GM18861 (cell line): Measurements from ENCODE around the gene FAM110A.
"Not testable (repeated sequence)": the region's sequence is repeated elsewhere in the genome, so short reads cannot be mapped to it uniquely, and the experiment has no call there.

Source experiments
- ATAC-seq: cut with Tn5 transposase; IDR thresholded peaks from one replicate; pipeline ENCODE4 v1.9.1; 2021; ENCODE audit not compliant: unreplicated experiment

The FAM110A gene

GRCh38 chr20:822651-823573 is 10.6 kb upstream of the FAM110A start:
- no peak for ATAC-seq

DNA sequence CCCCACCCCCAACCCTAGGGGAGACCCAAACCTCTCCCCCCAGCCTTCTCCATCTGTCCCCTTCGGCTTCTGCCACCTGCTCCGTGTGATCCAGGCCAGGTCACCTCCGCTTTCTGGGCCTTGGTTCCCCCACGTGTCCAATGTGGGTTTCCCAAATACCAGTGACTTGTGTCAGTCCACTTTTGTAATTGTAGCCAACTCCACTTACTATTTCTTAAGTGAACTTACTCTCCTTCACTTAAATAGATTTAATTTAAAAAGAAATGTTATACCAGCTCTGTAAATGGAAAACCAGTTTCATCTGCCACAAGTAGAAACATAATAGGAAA is 10.0 kb upstream of the FAM110A start:
- no peak for ATAC-seq

DNA sequence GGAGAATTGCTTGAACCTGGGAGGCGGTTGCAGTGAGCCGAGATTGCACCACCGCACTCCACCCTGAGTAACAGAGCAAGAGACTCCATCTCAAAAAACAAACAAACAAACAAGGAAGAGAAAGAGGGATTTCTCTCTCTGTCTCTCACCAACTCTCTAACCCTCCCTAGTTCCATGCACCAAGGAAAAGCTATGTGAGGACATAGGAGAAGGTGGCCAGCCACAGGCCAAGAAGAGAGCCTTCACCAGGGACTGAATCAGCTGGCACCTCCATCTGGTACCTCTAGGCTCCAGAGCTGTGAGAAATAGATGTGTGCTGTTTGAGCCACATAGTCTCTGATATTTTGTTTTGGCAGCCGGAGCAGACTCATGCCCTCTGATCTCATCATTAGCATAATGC is 9.0 kb upstream of the FAM110A start:
- ATAC-seq, result no peak

DNA sequence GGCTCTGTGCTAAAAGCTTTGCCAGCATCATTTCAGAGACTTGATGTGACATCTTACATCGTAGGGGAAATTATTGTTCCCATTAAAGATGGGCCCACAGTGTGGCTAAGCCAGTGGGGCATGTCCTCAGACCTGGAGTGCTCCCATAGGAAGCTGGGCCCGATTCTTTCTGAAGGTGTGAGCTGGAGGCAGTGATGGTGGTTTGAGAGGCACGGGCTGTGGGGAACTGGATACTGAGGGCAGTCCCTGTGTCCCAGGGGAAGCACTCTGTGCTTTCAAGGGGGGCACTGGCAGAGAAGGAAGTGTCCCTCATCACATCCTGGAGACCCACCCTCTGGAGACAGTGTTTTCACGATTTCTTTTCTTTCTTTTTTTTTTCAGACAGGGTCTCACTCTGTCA is 8.6 kb upstream of the FAM110A start:
- ATAC-seq, result no peak

DNA sequence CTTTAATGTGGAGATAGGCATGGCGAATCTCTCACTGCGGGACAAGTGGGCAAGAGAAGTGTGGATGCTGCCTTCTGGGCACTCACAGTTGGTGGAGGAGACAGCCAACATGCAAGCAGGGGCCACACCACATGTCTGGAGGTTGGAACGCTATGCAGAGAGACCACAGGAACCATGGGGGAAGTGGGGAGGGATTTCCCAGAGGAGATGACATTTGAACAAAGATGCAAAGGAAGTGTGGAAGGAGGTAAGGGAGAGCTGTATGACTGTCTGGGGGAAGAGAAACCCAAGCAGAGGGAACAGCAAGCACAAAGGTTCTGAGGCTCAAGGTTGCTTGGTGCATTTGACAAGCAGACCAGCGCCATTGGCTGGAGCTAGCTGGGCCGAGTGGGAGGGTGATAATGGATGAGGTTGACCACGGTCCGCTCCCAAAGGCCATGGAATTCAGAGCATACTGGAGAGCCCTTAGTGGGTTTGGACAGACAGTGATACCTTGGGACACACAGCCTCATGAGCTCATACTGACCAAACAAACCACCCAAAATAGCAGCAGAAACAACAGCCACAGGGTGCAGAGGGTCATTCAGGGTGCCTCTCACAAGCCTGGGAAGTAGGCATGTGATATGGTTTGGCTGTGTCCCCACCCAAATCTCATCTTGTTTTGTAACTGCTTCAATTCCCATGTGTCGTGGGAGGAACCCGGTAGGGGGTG is 7.6 kb upstream of the FAM110A start:
- ATAC-seq, result no peak

DNA sequence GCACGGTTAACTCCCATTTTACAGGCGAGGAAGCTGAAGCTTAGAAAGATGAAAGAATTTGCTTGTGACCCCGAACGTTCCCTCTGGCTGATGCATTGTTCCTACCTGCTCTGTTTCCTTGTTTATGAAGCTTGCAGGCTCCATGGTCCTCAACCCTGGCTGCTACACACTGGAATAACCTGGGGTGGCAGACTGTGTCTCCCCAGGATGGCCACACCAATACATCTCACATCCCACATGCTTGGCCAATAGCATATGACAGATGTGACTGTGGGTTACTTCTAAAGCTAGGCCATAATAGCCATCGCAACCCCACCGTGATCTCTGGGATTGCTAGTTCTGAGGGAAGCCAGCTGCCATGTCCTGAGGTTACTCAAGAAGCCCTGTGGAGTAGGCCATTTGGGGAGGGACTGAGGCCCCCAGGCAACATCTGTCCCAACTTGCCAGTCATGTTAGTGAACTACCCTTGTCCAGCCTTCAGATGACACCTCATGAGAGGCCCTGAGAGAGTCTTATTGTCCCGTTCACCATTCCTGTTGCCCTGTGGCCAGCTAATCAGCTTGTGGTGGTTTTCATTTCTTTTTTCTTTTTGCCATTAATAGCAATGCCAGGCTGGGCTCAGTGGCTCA is 6.7 kb upstream of the FAM110A start:
- ATAC-seq, result no peak

DNA sequence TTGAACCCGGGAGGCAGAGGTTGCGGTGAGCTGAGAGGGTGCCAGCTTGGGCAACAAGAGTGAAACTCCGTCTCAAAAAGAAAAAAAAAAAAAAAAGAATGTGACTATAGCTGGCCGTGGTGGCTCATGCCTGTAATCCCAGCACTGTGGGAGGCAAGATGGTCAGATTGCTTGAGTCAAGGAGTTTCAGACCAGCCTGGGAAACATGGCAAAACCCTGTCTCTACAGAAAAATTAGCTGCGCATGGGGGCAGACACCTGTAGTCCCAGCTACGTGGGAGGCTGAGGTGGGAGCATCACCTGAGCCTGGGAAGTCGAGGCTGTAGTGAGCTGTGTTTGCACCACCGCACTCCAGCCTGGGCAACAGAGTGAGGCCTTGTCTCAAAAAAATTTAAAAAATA is 5.5 kb upstream of the FAM110A start:
- ATAC-seq, result not testable (repeated sequence)

- no peak for ATAC-seq
Measured at GRCh38 chr20:828987-829386, 4.5 kb upstream of the FAM110A start.

GRCh38 chr20:829551-829950 is 4.0 kb upstream of the FAM110A start:
- no peak for ATAC-seq

DNA sequence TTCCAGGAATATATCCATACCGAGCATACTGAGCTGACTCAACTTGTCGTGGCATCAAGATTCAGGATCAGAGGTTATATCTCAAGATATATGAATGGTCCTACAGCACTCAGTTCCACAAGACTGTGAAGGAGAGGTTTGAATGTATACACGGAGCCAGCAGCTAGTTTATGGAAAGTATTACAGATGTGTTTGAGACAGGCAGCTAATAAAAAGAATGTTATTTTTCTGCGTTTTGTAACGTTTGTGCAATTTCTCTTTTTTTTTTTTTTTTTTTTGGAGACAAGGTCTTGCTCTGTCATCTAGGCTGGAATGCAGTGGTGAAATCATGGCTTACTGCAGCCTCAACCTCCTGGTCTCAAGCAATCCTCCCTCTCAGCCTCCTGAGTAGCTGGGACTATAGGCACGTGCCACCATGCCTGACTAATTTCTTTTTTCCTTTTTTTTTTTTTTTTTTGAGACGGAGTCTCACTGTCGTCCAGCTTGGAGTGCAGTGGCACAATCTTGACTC is 3.4 kb upstream of the FAM110A start:
- ATAC-seq, result no peak

DNA sequence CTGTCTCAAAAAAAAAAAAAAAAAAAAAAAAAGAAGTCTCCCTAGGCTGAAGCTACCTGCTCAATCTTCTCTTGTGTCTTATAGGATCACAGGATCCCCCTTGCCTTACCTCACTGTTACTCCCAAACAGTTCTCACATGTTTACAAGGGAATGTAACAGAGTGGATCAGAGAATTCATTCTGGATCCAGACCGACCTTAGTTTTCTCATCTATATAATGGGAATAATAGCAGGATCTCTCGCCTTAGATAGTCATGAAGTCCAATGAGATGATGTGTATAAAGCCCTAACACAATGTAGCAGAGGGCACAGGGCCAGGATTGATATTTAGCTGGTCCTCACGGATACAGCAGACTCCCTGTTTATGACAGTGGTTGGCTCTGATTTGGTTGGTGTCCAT is 2.3 kb upstream of the FAM110A start:
- ATAC-seq, result no peak

- no peak for ATAC-seq
Measured at GRCh38 chr20:831956-832355, 1.6 kb upstream of the FAM110A start.

- ATAC-seq, result no peak
Measured at GRCh38 chr20:833121-833449, 430 bp upstream of the FAM110A start.

DNA sequence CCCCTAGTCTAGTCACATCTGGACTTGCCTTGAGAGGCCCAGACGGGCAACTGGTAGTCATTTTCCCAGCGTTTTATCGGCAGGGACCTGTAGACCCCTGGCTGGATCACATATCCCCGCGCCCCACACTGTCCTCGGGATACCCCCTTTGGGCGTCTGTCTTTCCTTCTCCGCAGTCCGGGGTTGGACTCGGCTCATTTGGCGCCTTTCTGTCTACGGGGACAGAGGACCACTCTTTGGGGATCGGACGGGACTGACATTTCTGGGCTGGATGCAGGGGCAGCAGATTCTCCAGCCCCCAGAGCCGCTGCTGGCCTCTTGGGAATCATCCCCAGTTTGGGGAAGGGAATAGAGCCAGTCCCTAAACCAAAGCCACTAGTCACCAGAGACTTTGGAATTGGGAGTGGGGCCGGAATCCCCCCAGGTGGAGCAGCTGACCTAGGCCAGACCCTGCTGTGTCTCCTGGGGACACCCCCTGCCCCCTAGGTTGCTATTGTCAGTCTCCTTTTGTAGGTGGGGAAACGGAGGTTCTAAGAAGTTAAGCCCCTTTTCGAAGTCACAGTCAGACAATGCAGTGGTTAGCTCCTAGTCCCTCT is 734 bp downstream of the FAM110A start:
- ATAC-seq, result no peak

GRCh38 chr20:835608-836045 is 2.1 kb downstream of the FAM110A start:
- ATAC-seq, result no peak

DNA sequence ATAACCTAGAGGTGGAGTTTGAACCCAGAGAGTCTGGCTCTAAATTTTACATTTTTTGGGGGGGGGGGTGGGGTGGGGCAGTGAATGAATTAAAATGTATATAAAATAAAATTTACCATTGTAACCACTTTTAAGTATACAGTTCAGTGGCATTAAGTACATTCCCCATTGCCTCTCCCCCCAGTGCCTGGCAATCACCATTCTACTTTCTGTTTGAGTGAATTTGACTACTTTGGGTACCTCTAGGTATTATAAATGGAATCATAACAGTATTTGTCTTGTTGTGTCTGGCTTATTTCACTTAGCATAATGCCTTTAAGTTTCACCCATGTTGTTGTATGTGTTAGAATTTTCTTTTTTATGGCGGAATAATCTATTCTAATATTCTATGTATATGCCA is 2.7 kb downstream of the FAM110A start:
- no peak for ATAC-seq

DNA sequence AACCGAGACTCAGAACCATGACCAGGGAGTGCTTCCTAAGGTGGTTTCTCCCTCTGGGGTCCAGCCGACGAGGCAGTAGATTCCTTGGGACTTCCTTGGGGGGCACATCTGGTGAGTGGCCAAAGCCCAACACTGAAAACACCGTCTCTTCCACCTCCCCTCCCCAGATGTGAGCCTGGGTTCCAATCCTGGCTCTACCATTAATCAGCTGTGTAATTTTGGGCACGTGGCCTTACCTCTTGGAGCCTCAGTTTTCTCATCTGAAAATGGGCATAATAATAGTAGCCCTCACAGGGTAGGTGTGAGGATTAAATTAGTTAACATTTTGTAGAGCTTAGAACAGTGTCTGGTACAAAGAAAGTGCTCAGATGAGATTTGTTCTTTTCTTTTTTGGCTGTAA is 5.5 kb downstream of the FAM110A start:
- ATAC-seq, result no peak

GRCh38 chr20:839626-840025 is 6.1 kb downstream of the FAM110A start:
- no peak for ATAC-seq

DNA sequence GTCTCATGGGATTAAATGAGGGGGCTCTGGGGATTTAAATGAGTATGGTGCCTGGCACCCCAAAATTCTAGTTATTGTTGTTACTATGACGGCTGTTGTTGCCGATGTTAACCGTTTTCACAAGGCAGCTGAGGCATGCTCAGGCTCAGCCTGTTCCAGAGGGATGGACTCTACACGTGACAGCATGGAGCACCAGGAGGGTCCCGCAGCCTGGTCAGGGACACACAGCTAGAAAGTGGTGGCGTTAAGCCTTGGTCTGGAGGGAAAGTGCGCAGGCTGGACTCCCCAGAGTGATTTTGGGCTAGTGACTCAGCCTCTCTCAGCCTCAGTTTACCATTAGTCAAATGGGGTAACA is 7.0 kb downstream of the FAM110A start:
- ATAC-seq, result no peak

DNA sequence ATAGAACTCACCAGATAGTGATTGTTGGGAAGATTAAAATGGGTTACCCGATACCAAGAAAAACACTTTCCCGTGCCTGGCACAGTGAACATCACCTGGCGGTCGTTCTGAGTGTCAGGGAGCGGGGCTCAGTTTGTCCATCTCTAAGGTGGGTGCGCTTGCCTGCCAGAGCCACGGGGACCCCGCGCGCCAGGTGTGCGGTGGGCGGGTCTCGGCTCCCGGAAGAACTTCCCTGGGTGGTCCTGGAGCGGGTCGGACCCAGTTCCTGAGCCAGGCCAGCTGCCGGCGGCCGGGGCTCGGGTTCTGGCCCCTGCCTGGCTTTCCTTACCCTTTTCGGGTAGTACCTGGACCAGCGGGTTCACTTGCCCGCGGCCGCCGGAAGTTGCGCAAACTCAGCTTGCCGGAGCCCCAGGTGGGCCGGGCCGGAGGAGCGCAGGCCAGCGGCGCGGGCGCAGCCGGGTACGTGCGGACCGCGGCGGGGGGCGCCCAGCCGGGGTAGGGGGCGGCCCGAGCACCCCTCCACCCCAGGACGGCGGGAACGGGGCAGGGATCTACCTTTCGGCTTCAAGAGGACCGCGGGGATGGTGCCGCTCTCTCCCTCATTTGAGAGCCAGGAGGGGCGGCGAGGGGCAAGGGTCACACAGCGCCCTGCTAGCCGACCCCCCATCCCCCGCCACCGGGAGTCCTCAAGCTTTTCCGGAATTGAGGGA is 7.5 kb downstream of the FAM110A start:
- ATAC-seq, result no peak
